K562 (cell line): ENCODE measurements around the gene TLX2. TPM values are rescaled to one million over a fixed set of nuclear protein-coding genes. Genes with fewer than 3 reads are reported as not detected.
A peak's percentile ranks its signal among the peaks of the same experiment; 100 is the strongest.

Experiments used
- ATAC-seq: fragments of 200-7000 bp; cut with Tn5 transposase; 3 replicates; pipeline ENCODE4 v1.9.1; 2020; ENCODE audit warnings: moderate library complexity
- BruUV-seq: library from RNA; stranded (reverse); fragments of 400-500 nt; replicated peaks from 2 replicates; lab custom pipeline; 2021; lab: Mats Ljungman, UMichigan
- CTCF ChIA-PET: fragments of 300-600 bp; formaldehyde crosslinking; extraction: SDS; loops from one replicate; lab custom pipeline; 2021; ENCODE audit warnings: low intra/inter-chr PET ratio; lab: Yijun Ruan, JAX
- POLR2A ChIA-PET: fragments of 300-600, 350-650 bp; sonication (Branson Sonifier 250); formaldehyde crosslinking; extraction: SDS; loops from one replicate; lab custom pipeline; 2021; ENCODE audit warnings: antibody characterized with exemption, inconsistent platforms; lab: Yijun Ruan, JAX
- DNase-seq, 4 experiments: peaks; one replicate each; pipeline versions ENCODE4 v3.0.0 to v3.0.0-alpha.2; 2011 to 2018; ENCODE audit warnings: low spot score in 3 of 4, mixed read lengths in 3 of 4; ENCODE audit errors: extremely low read depth in 1 of 4
- FAIRE-seq: peaks from 2 replicates; lab custom pipeline; 2011; peaks lifted over from hg19 to GRCh38; lab: Jason Lieb, UNC
- H2AFZ ChIP-seq: 2 replicates; pipeline ENCODE4 v1.6.0; 2011; ENCODE audit warnings: low read depth, low read length, control low read depth, inconsistent platforms
- H3K27ac ChIP-seq: fragments of 200-600 bp; 3 replicates; pipeline ENCODE4 v1.8.0; 2011; ENCODE audit warnings: low read depth, mild to moderate bottlenecking, control low read depth, inconsistent platforms, low read length, moderate library complexity, mixed read lengths; ENCODE audit errors: extremely low read depth
- H3K27me3 ChIP-seq, 2 experiments: fragments of 300-600 bp in 1 of 2; 2 replicates in 1 of 2; 3 replicates in 1 of 2; pipeline versions ENCODE4 v1.6.0 to v1.8.0; 2011; ENCODE audit warnings: inconsistent platforms in 2 of 2, low read length in 2 of 2, mild to moderate bottlenecking in 1 of 2, mixed read lengths in 1 of 2, moderate library complexity in 1 of 2; ENCODE audit not compliant: control insufficient read depth in 2 of 2, insufficient read depth in 2 of 2
- H3K36me3 ChIP-seq: fragments of 300-600 bp; 3 replicates; pipeline ENCODE4 v1.8.0; 2011; ENCODE audit warnings: mild to moderate bottlenecking, low read length, inconsistent platforms; ENCODE audit not compliant: control insufficient read depth, insufficient read depth
- H3K4me1 ChIP-seq, 2 experiments: fragments of 200-600 bp in 1 of 2; replicated peaks in 1 of 2; 2 replicates in 1 of 2; 3 replicates in 1 of 2; pipeline versions ENCODE4 v1.5.1 to v1.8.0; 2011; ENCODE audit warnings: inconsistent platforms in 2 of 2, low read length in 2 of 2, mild to moderate bottlenecking in 1 of 2, mixed read lengths in 1 of 2, moderate library complexity in 1 of 2; ENCODE audit not compliant: control insufficient read depth in 2 of 2, insufficient read depth in 2 of 2
- H3K4me2 ChIP-seq: 2 replicates; pipeline ENCODE4 v1.6.1; 2011; ENCODE audit warnings: low read length, control low read depth, inconsistent platforms, mixed read lengths; ENCODE audit not compliant: insufficient read depth
- H3K4me3 ChIP-seq: fragments of 200-600 bp; sonication (generic), shearing (Covaris generic); 2 replicates; pipeline ENCODE4 v1.5.1; 2016; ENCODE audit warnings: control low read depth, inconsistent platforms
- H3K79me2 ChIP-seq: fragments of 200-600 bp; 3 replicates; pipeline ENCODE4 v1.8.0; 2011; ENCODE audit warnings: low read length, inconsistent platforms; ENCODE audit not compliant: control insufficient read depth, insufficient read depth
- H3K9ac ChIP-seq, 2 experiments: 2 replicates each; pipeline versions ENCODE4 v1.6.0 to v1.6.1; 2011; ENCODE audit warnings: low read depth in 2 of 2, low read length in 2 of 2, control low read depth in 1 of 2, inconsistent platforms in 1 of 2, mild to moderate bottlenecking in 1 of 2, mixed read lengths in 1 of 2; ENCODE audit not compliant: insufficient read depth in 1 of 2
- H3K9me1 ChIP-seq: one replicate; pipeline ENCODE4 v1.6.0; 2011; ENCODE audit warnings: inconsistent platforms, mild to moderate bottlenecking, low read length, moderate library complexity; ENCODE audit not compliant: control insufficient read depth, insufficient read depth
- H3K9me3 ChIP-seq: replicated peaks from 2 replicates; pipeline ENCODE4 v1.5.1; 2011; ENCODE audit warnings: low read depth, low read length, inconsistent platforms; ENCODE audit not compliant: control insufficient read depth, insufficient read depth
- H4K20me1 ChIP-seq: replicated peaks from 2 replicates; pipeline ENCODE4 v1.6.1; 2011; ENCODE audit warnings: low read length, inconsistent platforms, mixed read lengths; ENCODE audit not compliant: control insufficient read depth, insufficient read depth
- ATF1 ChIP-seq, 2 experiments: fragments of 450-650 bp in 1 of 2; IDR thresholded peaks; 2 replicates each; pipeline ENCODE4 v1.6.1; 2016; ENCODE audit warnings: missing compliant biosample characterization in 1 of 2, missing genetic modification characterization in 1 of 2
- CREBBP ChIP-seq: IDR thresholded peaks from one replicate; pipeline ENCODE4 v1.6.1; 2012; ENCODE audit warnings: low read depth, mild to moderate bottlenecking, control low read depth, inconsistent platforms, low read length
- JUN ChIP-seq, 2 experiments: sonication (generic) in 1 of 2; formaldehyde crosslinking in 1 of 2; IDR thresholded peaks; 2 replicates each; pipeline versions ENCODE4 v1.6.1 to v1.8.0; 2012 to 2022; ENCODE audit warnings: borderline replicate concordance in 2 of 2, mild to moderate bottlenecking in 2 of 2, improper control_type of control experiment in 1 of 2, low read depth in 1 of 2, low read length in 1 of 2, missing genetic modification reagents in 1 of 2
- MYBL2 ChIP-seq, 2 experiments: fragments of 450-650 bp in 1 of 2; sonication (generic) in 1 of 2; formaldehyde crosslinking in 1 of 2; IDR thresholded peaks; 2 replicates each; pipeline versions ENCODE4 v1.6.1 to v1.8.1; 2017 to 2022; ENCODE audit warnings: borderline replicate concordance in 1 of 2, inconsistent platforms in 1 of 2, low read depth in 1 of 2, mild to moderate bottlenecking in 1 of 2, missing genetic modification reagents in 1 of 2, moderate library complexity in 1 of 2
- PHB2 ChIP-seq: fragments of 450-650 bp; IDR thresholded peaks from 2 replicates; pipeline ENCODE4 v1.6.1; 2017; ENCODE audit warnings: low read depth
- PRPF4 ChIP-seq: fragments of 200-400 bp; formaldehyde crosslinking; IDR thresholded peaks from one replicate; pipeline ENCODE4 v1.6.1; 2017; ENCODE audit warnings: low read length, low read depth, mild to moderate bottlenecking; ENCODE audit not compliant: insufficient read depth, poor library complexity, severe bottlenecking
- SNRNP70 ChIP-seq: fragments of 200-400 bp; formaldehyde crosslinking; optimal IDR thresholded peaks from 2 replicates; pipeline ENCODE3; 2017; ENCODE audit warnings: low read depth, low read length
- ZFX ChIP-seq: sonication (generic); formaldehyde crosslinking; IDR thresholded peaks from 2 replicates; pipeline ENCODE4 v1.8.0; 2022; ENCODE audit warnings: mild to moderate bottlenecking, missing genetic modification reagents, moderate library complexity
- ZNF318 ChIP-seq, 2 experiments: fragments of 450-650 bp; IDR thresholded peaks; 2 replicates each; pipeline ENCODE4 v1.6.1; 2016; ENCODE audit warnings: mild to moderate bottlenecking in 2 of 2, borderline replicate concordance in 1 of 2, low read depth in 1 of 2, moderate library complexity in 1 of 2
- WGBS: fragments of 100-300 bp; shearing (Covaris generic); methylation state at CpG from one replicate; pipeline ENCODE4 v1.1.6; 2016; ENCODE audit warnings: low coverage, mixed read lengths; ENCODE audit not compliant: insufficient coverage; ENCODE audit errors: missing lambda C conversion rate; 5-methylcytosine and 5-hydroxymethylcytosine counted together
- in situ Hi-C: fragments of 300-500 bp; cut with MboI; formaldehyde crosslinking; loops from 4 replicates; pipeline ENCODE4 v1.15.0; 2018; ENCODE audit warnings: inconsistent platforms, mixed read lengths
- intact Hi-C: fragments of 100-400 bp; cut with micrococcal nuclease; formaldehyde crosslinking; loops from 2 replicates; pipeline ENCODE4 v1.14.2; 2022
- polyA plus RNA-seq, 8 experiments: library from polyadenylated mRNA; depleted of rRNA in 4 of 8; stranded (reverse) in 5 of 8; unstranded in 3 of 8; fragments of >200 nt; fragmentation: Nextera tagmentation in 2 of 8; fragmentation: Illumina TruSeq in 1 of 8; extraction: Ambion mirVana in 2 of 8; extraction: Trizol in 1 of 8; gene quantifications; 2 replicates each; pipeline versions ENCODE4 v1.2.1 to v1.2.3, GENCODE V29; 2011 to 2014; ENCODE audit warnings: inconsistent platforms in 1 of 8, missing spikeins in 1 of 8
- total RNA-seq, 7 experiments: library from RNA; depleted of rRNA in 6 of 7; stranded (reverse); fragments of >200 nt in 6 of 7; fragmentation: Illumina TruSeq in 2 of 7; extraction: Trizol in 2 of 7; gene quantifications; 2 replicates each; pipeline versions ENCODE4 v1.2.1 to v1.2.3, GENCODE V29; 2011 to 2021; ENCODE audit warnings: low replicate concordance in 1 of 7

Gene TLX2
- total and polyA plus RNA-seq, 9 of the 15 experiments (the other 6 are each of a cell fraction or from before 2014, with no cell fraction given) = not detected

- peak; percentile 87 for ATAC-seq
- Histone ChIP-seq H3K9me3 (no peaks in the 10 kb centered on the region), H4K20me1 (no peaks in the 10 kb centered on the region), H3K27me3 (no peaks in the 10 kb centered on the region), H3K4me2 (peak within 1 kb of the TSS; percentile 95), H3K9me1 (no peaks in the 10 kb centered on the region), H3K4me1 (peaks cover 18 to 54% of the 10 kb centered on the region in 2 experiments), H2AFZ (peak within 1 kb of the TSS; percentile 90), H3K79me2 (peaks cover 16% of the 10 kb centered on the region; the same call in 2 of the 3 replicates), H3K9ac (peak within 1 kb of the TSS; percentile 83 to 99), H3K27ac (peak within 1 kb of the TSS; percentile 92), H3K36me3 (peaks cover 17% of the 10 kb centered on the region; the same call in 1 of the 3 replicates), H3K4me3 (peak within 1 kb of the TSS; percentile 66)
- intact Hi-C loops (loop anchor here (2.0 kb wide), 1 partner anchor 23 kb away; no protein-coding TSS in a partner anchor), in situ Hi-C loops (no loop called here)
- POLR2A ChIA-PET = interaction anchor here (0.6 to 1.1 kb wide), 2 partner anchors 23 to 167 kb away, joined by 3 to 5 read pairs; no protein-coding TSS in a partner anchor
- peak; percentile 44 for FAIRE-seq
- no TSS peak for BruUV-seq
- CTCF ChIA-PET = interaction anchor here (0.5 kb wide), 1 partner anchor 302 kb away, joined by 3 read pairs; no protein-coding TSS in a partner anchor
- 1% methylated on average over 23 of the region's 73 CpGs for WGBS
- peak; percentile 89 to 94 (median 92) for DNase-seq
- no peak for TF ChIP-seq SNRNP70
- TF ChIP-seq CREBBP = no peak
- no peak for TF ChIP-seq PHB2
- peak; percentile 75 for TF ChIP-seq JUN (IDR thresholded peaks at IDR 0.05; ENCODE audit: borderline replicate concordance, low read depth, low read length)
- TF ChIP-seq JUN (CRISPR knock-in tag; IDR thresholded peaks at IDR 0.05; ENCODE audit: borderline replicate concordance) = 0 out of 2 replicates have a peak, but pooled peaks have one; percentile 13
- TF ChIP-seq ZNF318 (IDR thresholded peaks at IDR 0.05; ENCODE audit: borderline replicate concordance in 1 of 2, low read depth in 1 of 2) = no peak
- no peak for TF ChIP-seq MYBL2 (IDR thresholded peaks at IDR 0.05; ENCODE audit: low read depth)
- TF ChIP-seq MYBL2 (CRISPR knock-in tag; IDR thresholded peaks at IDR 0.05; ENCODE audit: borderline replicate concordance) = no peak
- TF ChIP-seq PRPF4 = no peak
- TF ChIP-seq ZFX = peak; percentile 75
- TF ChIP-seq ATF1 (CRISPR knock-in tag; IDR thresholded peaks at IDR 0.05) = peak; percentile 90
- peak; percentile 100 for TF ChIP-seq ATF1 (tag; IDR thresholded peaks at IDR 0.05)
Observed at GRCh38 chr2:74553892-74554819, 39.9 kb downstream of the TLX2 start, which contains the start of the genes DOK1 and LOXL3. DOK1 (plus strand) TSS chr2:74554720; CDS start chr2:74554755, 35 bp downstream. LOXL3 (minus strand) TSS chr2:74553942; CDS start chr2:74552634, 1,308 bp downstream.
